HG03025 (cell line): ENCODE results near the gene CORO2B.
"Not testable (repeated sequence)": the region's sequence is repeated elsewhere in the genome, so short reads cannot be mapped to it uniquely, and the experiment has no call there.

Source experiments
- ATAC-seq: cut with Tn5 transposase; IDR thresholded peaks from one replicate; pipeline ENCODE4 v1.9.1; 2021; ENCODE audit warnings: mild to moderate bottlenecking, moderate library complexity; ENCODE audit not compliant: unreplicated experiment, low FRiP score

Gene CORO2B

DNA sequence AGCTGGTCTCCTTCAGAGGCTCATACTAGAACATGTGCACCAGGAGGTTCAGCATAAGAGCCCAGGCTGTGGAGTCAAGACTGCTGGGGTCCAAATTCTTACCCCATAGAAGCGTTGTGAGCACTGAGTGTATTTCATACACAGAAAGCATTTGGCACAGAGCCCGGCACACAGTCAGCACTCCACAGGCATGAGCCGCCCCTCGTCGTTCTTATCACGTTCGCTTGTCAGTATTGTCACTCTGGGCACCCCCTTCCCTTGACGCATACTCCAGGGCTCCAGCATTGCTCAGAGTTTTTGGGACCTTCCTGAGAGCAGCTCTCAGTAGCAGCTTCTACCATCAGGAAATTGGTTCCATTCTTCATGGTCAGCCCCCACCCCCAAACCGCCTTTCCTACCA is 25.2 kb downstream of the CORO2B start:
- no peak for ATAC-seq

DNA sequence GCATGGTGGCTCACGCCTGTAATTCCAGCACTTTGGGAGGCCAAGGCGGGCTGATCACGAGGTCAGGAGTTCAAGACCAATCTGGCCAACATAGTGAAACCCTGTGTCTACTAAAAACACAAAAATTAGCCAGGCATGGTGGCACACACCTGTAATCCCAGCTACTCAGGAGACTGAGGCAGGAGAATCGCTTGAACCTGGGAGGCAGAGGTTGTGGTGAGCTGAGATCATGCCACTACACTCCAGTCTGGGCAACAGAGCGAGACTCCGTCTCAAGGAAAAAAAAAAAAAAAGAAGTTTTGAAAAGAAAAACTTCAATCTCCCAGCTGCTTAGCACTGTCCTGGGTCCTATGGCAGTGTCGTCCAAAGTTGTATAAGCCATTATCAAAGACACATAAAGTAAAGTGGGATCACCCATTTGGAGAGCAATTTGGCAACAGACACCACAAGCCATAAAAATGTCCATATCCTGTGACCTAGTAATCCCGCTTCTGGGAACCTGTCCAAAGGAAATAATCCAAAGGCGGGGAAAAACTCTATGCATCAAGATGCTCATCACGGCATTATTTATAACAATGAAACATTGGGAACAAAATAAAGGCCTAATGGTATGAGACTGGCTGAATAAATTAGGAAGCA is 26.2 kb downstream of the CORO2B start:
- not testable (repeated sequence) for ATAC-seq

DNA sequence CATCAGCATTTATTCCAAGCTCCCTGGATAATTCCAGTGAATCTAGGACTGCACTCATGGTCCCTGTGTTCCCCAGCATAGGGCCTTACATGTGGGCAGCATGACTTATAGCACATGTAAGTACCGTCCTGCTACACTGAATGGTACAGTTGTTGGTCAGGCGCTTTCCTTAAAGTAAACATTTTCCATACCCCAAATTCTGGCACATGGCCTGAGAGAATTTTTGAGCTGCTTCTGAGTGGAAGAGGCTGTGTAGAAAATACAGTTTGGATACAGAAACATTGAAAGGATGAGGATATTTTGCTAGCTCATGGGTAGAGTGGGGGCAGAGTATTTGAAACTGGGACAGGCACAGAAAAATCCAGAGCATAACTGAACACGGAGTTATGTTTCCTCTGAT is 27.6 kb downstream of the CORO2B start:
- no peak for ATAC-seq

DNA sequence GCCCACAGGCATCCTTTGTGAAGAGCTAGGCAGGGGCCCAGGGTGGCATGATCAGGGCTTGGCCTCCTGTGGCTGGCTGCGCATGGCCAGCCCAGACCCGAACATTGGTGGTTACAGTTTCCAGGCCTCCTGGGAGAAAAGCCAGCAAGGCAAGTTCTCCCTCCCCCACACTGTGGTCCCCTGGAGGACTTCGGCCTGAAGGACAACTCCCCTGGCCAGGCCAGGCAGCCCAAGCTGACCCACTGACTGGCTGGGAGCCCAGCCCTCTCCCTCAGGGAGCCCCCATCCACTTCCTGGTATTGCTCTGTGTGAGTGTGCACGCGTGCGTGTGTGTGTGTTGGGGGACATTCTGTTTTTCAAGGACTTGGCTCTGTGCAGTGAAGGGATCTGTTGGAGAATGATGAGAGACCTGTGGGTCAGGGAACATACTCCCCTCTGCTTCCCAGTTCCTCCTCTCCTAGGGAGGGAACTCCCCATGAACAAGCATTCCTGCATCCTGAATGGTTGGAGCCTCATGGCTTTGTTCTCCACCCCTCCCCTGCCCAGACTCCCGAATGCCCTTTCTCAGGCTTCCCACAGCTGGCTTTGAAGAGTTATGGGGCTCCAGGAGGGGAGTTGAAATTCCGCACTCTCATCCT is 29.5 kb downstream of the CORO2B start:
- no peak for ATAC-seq

DNA sequence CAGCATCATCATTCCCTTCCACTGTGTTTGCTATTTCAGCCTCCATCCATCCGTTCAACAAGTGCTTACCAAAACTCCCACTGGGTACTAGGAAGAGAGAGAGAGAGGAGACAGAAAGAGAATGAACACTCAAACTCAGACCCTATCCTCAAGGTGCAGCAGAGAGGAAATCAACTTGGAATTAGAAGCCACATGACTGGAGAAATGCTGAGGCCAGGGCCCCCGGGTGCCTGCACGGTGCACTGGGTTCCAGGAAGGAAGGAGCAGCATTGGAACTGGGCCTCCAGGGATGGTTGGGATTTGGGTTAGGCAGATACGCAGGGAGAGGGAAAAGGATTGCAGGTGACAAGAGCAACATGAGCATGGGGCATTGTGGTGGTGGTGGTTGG is 30.0 kb downstream of the CORO2B start:
- ATAC-seq, result no peak

DNA sequence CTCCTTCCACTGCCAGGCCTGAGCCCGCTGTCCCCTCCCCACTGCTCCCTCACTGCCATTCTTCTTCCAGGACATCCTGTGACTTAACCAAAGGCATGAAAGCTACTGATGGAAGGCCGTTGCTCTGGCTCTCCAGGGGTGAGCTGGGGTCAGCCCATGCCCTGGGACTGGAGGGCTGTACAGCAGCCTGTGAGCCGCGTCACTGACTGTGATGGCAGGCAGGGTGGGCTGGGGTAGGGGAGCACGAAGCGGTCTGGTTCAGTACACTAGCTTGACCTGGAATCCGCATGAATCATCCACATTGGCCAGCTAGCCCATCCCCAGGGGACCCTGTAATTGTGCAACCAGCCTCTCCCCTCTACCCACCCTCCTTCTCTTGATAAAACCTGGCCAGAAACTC is 30.8 kb downstream of the CORO2B start:
- no peak for ATAC-seq

DNA sequence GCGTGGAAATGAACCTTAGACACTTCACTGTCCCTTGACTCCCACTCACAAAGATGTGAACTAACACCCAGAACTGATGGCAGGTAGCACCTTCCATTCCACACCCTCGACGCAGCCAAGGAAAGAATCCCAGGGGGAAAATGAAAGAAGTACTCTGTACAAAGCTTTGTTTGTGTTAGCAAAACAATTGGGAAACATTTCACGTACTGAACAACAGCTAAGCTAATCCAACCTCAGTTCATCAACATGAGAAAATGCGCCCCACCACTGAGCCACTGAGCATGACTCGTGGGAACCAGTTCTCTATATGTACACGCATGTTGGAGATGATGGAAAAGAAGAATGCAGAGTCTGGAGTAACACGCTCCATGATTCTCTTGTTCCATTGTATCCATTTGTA is 32.0 kb downstream of the CORO2B start:
- ATAC-seq, result no peak

DNA sequence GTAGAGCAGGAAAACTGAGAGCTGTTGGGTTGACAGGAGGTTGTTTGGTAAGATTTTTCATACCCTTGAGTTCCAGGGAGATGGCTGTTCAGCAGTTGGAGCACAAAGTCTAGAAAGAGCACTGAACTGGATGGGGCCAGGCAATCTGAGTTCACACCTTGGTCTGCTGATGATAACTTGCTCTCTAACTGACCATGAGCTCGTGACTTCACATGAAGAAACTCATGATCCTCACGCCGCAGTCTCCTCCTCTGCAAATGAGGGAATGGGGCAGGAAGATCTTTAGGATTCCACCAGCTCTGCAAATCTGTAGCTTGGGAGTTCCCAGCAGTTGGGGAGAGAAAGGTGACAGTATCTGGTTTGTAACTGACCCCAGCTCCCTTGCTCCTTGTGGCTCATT is 33.7 kb downstream of the CORO2B start:
- no peak for ATAC-seq

DNA sequence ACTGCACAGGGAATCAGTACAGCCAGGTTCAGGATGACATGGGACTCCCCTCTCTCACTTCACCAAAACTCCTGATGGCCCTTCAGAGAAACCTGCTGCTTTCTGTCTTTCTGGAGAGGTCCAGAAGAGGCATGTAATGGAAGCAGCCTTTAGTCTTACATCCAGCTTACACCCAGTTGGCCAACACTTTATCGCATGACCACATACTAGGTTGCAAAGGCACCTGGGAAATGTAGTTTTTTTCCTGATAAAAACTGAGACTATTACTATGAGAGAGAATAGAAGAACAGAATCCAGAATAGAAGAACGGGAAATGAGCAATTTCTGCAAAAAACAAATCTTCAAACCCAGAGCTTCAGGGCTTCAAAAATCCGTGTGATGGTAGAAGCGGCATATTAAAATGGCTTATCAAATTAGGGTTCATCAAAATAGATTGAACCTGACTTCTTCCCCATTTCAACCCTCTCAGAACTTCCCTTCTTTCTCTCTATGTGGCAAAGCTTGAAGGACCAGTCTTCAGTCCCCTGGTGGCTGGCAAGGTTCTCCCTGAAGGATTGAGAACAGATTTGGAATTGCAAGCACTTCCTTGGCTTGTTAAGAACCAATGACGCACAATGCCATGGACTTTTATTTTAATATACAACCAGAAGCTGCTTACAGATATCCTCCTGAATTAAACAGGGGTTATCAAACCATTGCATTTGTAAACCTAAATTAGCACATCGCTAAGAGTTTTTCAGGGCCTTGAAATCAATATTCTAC is 34.4 kb downstream of the CORO2B start:
- no peak for ATAC-seq

DNA sequence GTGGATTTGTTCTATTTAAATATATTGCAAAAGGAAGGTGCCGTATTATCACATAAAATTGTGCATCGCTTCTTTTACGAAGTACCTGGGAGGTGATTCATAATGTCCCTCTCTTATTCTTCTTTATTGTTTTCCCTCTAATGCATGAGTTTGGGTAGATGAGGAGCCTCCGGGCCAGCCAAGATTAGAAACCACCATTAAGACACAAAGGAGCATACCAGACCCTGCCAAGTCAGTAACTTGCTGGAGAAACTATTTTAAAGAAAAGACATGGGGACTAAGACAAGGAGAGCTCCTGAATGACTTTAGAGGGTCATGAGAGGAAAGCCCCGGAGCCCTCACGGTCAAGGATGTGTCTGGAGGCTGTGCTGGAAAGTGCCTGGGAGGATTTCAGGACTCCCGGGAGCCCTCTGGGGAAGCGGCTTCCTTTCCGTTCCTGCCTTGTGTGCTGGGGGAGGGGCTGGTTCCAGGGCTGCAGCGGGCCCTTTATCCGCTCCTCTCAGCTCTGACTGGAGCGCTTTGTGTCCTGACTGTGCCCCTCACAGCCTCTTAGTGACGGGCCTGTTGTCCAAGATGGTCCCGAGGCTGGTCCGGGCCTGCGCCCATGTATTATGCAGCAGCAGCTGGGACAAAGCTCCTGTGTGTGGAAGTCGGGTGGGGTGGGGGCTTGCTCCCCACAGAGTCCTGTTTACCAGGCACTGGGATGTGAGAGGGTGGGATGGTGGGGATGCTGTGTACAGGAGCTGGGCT is 35.7 kb downstream of the CORO2B start:
- ATAC-seq, result no peak

DNA sequence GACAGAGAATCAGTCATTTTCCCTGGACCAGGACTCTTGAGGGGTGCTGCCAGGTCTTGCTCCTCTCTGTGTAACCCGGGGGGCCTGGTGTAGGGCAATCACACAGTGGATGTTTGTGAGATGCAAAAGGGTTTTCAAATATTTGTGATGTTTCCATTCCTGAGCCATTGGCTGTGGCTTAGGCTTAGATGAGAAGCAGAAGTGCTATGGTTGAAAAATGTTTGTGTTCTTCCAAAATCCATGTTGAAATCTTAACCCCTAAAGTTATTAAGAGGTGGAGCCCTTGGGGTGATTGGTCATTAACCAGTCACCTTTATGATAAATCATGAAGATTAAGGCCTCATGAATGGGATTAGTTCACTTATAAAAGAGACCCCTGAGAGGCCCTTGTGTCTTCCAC is 36.5 kb downstream of the CORO2B start:
- ATAC-seq, result no peak

DNA sequence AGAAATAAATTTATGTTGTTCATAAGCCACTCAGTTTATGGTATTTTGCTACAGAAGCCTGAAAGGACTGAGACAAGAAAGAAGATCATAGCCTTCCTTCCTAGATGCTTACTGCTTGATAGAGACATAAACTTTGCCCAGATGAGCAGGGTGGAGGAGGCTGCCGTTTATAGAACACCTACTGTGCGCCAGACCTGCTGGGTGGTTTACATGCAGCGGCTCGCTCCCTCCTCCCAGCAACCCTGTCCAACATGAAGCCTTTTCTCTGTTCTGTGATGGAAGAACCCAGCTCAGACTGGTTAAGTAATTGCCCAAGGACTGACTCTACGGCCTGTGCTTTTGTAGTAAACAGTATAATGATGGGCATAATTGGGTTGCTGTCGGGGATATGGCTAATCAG is 37.0 kb downstream of the CORO2B start:
- ATAC-seq, result no peak

DNA sequence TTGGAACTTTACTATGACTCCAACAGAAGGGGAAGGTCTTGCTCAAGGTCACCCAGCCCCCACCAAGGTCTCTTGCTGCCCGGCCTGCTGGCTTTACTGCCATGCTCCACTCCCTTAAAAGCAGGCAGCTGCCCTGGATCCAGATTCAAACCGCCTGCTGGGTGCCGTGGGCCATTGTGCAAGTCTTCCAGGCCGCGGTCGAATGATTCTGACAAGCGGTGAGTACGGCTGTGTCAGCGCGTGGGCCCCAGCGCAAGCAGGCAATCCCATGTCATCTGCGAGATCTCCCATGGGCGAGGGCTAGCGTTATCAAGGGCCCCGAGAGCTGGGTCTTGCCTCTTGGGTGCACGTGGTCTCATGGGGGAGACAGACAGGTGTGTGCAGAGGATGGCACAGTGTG is 37.6 kb downstream of the CORO2B start:
- ATAC-seq, result no peak

DNA sequence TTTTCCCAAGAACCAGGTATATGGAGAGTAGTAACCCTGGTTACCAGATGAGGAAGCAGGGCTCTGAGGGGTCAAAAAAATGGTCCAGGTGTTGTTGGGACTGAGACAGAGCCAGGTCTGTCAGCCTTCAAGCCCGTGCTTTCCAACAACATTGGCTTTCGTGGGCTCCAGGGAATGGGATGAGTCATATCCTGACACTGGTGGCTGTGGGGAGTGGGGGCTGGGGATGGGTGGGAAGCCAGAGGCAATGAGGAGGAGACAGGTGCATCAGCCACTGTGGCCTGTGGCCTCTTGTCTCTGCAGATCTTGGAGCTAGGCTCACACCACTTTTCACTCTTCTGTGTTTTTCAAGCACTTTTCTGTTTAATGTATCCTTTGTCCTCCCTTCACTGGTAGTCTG is 38.2 kb downstream of the CORO2B start:
- no peak for ATAC-seq

DNA sequence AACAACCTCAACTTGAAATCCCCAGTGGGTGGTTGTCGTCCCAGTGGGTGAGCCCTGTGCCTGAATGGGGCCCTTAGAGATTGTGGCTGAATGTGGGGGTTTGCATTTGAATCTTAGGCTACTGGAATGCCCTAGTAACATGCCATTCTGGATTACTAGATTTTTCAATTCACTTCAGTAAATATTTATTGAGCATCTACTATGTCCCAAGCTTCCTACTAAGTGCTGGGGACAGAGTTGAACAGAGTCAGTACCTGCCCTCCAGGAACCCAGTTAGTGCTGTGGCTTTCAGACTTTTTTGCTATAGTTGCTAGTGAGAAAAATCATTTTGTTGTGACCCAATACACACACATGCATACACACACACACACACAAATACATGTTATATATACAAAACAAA is 39.0 kb downstream of the CORO2B start:
- ATAC-seq, result no peak

DNA sequence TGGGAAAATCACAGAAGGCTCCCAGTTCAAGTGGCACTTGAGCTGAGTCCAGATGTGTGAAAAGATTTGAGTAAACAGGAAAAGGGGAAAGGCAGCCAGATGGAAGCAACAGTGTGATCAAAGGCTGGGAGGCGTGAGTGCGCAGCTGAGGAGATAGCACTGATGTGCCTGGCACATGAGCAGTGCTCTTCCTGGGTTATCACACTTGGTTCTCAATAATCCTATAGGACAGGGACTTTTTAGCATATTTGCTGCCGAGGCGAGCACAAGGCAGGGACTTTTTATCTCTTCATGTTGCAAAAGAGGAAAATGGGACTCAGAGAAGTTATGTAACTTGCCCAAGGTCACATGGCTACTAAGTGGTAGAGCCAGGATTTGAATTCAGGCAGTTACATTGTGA is 39.6 kb downstream of the CORO2B start:
- ATAC-seq, result no peak

DNA sequence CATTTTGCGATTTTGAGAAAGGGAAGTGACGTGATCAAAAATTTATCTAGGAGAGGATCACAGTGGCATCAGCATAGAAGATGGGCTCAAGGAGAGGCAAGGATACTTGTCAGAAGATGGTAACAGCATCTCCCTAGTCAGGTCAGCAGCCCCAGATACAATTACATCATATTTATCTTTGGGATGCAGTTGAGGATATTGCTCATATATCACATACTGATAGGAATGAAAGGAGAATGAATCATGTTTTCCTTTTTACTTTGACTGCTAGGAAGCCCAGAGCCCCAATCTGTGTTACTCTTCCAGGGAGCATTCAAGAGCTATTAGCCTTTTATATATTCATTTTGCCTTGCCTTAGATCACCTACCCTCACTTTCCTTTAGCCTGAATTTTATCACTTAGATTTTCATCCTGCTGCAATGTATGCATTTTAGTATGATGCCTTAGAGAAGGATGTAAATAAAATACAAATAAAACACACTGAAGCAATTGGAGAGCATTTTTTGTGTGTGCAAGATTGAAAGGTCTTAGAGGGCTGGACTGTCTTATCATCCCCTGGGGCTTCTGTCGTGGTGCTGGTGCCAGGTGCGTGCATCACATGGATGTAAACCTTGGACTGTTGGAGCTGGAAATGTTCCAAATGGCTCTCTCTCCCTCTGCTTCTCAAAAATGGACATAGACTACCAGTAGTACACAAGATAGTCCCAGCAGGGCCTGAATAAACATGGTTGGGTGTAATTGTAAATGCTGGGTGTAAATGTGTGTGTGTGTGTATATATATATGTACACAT is 40.3 kb downstream of the CORO2B start:
- ATAC-seq, result no peak

DNA sequence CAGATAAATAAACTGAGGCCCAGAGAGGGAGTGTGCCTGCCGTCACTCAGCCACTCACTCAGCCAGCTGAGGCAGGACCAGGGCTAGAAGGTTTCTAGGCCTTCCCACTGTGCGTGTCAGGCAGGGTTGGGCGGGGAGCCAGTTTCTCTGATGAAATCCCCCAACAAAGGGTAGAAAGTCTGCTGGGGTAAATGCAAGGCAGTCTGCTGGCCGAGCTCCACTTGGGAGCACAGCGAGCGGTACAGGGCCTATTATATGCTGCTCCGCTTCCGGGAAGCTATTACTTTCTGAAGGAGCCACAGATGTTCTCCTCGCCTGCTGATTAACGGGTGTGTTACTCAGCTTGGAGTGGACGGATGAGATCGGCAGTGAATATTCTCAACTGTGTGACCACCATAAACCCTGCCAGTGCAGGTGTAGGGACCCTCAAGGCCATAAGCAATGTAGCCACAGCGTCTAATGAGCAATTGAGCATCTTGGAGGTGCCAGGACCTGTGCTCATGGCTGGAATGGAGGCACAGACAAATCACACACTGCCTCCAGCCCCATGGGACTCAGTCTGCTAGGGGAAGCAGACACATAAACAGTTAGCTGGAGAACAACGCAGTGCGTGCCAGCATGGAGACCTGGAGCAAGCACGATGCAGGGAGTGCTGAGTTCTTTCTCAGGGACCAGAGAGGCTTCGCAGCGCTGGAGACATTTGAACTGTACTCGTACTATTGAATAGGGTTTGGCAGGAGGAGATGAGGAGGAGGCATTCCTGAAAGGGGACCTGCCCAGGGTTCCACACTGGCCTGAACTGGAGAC is 42.1 kb downstream of the CORO2B start:
- ATAC-seq, result no peak

DNA sequence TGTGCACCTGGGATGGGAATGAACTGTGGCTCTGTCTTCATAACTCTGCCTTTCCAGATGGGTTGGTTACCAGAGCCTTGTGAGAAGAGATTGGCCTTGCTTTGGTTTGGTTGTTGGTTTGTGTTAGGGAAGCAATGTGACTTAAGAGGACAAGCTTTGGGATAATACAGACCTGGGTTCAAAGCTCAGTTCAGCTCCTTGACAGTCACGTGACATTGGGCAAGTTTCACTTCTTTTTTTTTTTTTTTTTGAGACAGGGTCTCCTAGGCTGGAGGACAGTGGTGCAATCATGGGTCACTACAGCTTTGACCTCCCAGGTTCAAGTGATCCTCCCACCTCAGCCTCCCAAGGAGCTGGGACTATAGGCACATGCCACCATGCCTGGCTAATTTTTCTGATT is 42.7 kb downstream of the CORO2B start:
- no peak for ATAC-seq
